ENCODE data around the gene SAMD5. TPM values are rescaled to one million over a fixed set of nuclear protein-coding genes. Genes with fewer than 3 reads are reported as not detected.

Gene SAMD5
- total RNA-seq, 1 donor from 2014 or later = 18.6 TPM

- H3K27ac Mint-ChIP-seq (ENCODE audit: unreplicated experiment) = no peak overlapping the region
- no peak for TF ChIP-seq CTCF (IDR thresholded peaks at IDR 0.05)
- peaks cover 28% of the 10 kb centered on the region for H3K4me1 Mint-ChIP-seq (ENCODE audit: unreplicated experiment)
- no peak for DNase-seq (ENCODE audit: extremely low spot score, unreplicated experiment)
- H3K36me3 Mint-ChIP-seq (ENCODE audit: unreplicated experiment) = peaks cover 2% of the 10 kb centered on the region
- H3K4me3 Mint-ChIP-seq (ENCODE audit: unreplicated experiment) = no peak overlapping the region
- H3K9me3 Mint-ChIP-seq (ENCODE audit: unreplicated experiment) = no peaks in the 10 kb centered on the region
- H3K27me3 Mint-ChIP-seq (ENCODE audit: unreplicated experiment) = no peaks in the 10 kb centered on the region
Observed at GRCh38 chr6:147614501-147614900, 106.0 kb downstream of the SAMD5 start.

- no peak for DNase-seq (ENCODE audit: extremely low spot score, unreplicated experiment)
- Mint-ChIP-seq H3K4me1 (ENCODE audit: unreplicated experiment) (peaks cover 28% of the 10 kb centered on the region), H3K27ac (ENCODE audit: unreplicated experiment) (peak overlapping the region; percentile 81), H3K4me3 (ENCODE audit: unreplicated experiment) (no peak overlapping the region), H3K9me3 (ENCODE audit: unreplicated experiment) (no peaks in the 10 kb centered on the region), H3K27me3 (ENCODE audit: unreplicated experiment) (no peaks in the 10 kb centered on the region), H3K36me3 (ENCODE audit: unreplicated experiment) (peaks cover 2% of the 10 kb centered on the region)
- TF ChIP-seq CTCF (IDR thresholded peaks at IDR 0.05) = no peak
Observed at GRCh38 chr6:147615659-147616456, 107.4 kb downstream of the SAMD5 start.

GRCh38 chr6:147617366-147617765 lies 108.9 kb downstream of the SAMD5 start:
- H3K4me3 Mint-ChIP-seq (ENCODE audit: unreplicated experiment) = no peak overlapping the region
- peaks cover 28% of the 10 kb centered on the region for H3K4me1 Mint-ChIP-seq (ENCODE audit: unreplicated experiment)
- no peaks in the 10 kb centered on the region for H3K27me3 Mint-ChIP-seq (ENCODE audit: unreplicated experiment)
- H3K36me3 Mint-ChIP-seq (ENCODE audit: unreplicated experiment) = peaks cover 2% of the 10 kb centered on the region
- no peak for TF ChIP-seq CTCF (IDR thresholded peaks at IDR 0.05)
- DNase-seq (ENCODE audit: extremely low spot score, unreplicated experiment) = no peak
- no peak overlapping the region for H3K27ac Mint-ChIP-seq (ENCODE audit: unreplicated experiment)
- no peaks in the 10 kb centered on the region for H3K9me3 Mint-ChIP-seq (ENCODE audit: unreplicated experiment)

GRCh38 chr6:147618457-147618856 lies 110.0 kb downstream of the SAMD5 start:
- H3K27me3 Mint-ChIP-seq (ENCODE audit: unreplicated experiment) = no peaks in the 10 kb centered on the region
- no peak for TF ChIP-seq CTCF (IDR thresholded peaks at IDR 0.05)
- peaks cover 26% of the 10 kb centered on the region for H3K4me1 Mint-ChIP-seq (ENCODE audit: unreplicated experiment)
- no peak overlapping the region for H3K4me3 Mint-ChIP-seq (ENCODE audit: unreplicated experiment)
- H3K36me3 Mint-ChIP-seq (ENCODE audit: unreplicated experiment) = peaks cover 2% of the 10 kb centered on the region
- H3K27ac Mint-ChIP-seq (ENCODE audit: unreplicated experiment) = no peak overlapping the region
- peaks cover 4% of the 10 kb centered on the region for H3K9me3 Mint-ChIP-seq (ENCODE audit: unreplicated experiment)
- DNase-seq (ENCODE audit: extremely low spot score, unreplicated experiment) = no peak

GRCh38 chr6:147618927-147619326 lies 110.4 kb downstream of the SAMD5 start:
- Mint-ChIP-seq H3K27me3 (ENCODE audit: unreplicated experiment) (no peaks in the 10 kb centered on the region), H3K4me1 (ENCODE audit: unreplicated experiment) (peaks cover 22% of the 10 kb centered on the region), H3K36me3 (ENCODE audit: unreplicated experiment) (peaks cover 2% of the 10 kb centered on the region), H3K9me3 (ENCODE audit: unreplicated experiment) (peaks cover 6% of the 10 kb centered on the region), H3K27ac (ENCODE audit: unreplicated experiment) (no peak overlapping the region), H3K4me3 (ENCODE audit: unreplicated experiment) (no peak overlapping the region)
- TF ChIP-seq CTCF (IDR thresholded peaks at IDR 0.05) = no peak
- DNase-seq (ENCODE audit: extremely low spot score, unreplicated experiment) = no peak

Measured in osteocyte (in vitro differentiated cells).